Measurements from ENCODE around the gene DTD1.

DTD1 gene

GRCh38 chr20:18748987-18749386 lies 161.1 kb downstream of the DTD1 start:
- Histone ChIP-seq H3K27me3 (ENCODE audit: control insufficient read depth, low read length) (no peaks in the 10 kb centered on the region), H3K9me3 (ENCODE audit: control insufficient read depth, insufficient read depth, low read length) (no peaks in the 10 kb centered on the region), H3K27ac (ENCODE audit: low read depth, low read length) (no peak overlapping the region), H4K20me1 (ENCODE audit: control insufficient read depth, insufficient read depth, low read depth, low read length) (no peaks in the 10 kb centered on the region), H3K4me2 (ENCODE audit: low read length) (no peak overlapping the region), H3K79me2 (ENCODE audit: control insufficient read depth, low read length) (no peaks in the 10 kb centered on the region), H3K4me3 (ENCODE audit: low read length) (no peak overlapping the region), H3F3A (ENCODE audit: control insufficient read depth, insufficient read depth) (no peaks in the 10 kb centered on the region), H3K9me2 (replicated peaks; ENCODE audit: control insufficient read depth, low read length) (no peaks in the 10 kb centered on the region), H3K36me3 (ENCODE audit: control insufficient read depth, low read length) (no peaks in the 10 kb centered on the region), H3K4me1 (ENCODE audit: control insufficient read depth, low read length) (no peaks in the 10 kb centered on the region)
- TF ChIP-seq EZH2phosphoT487 (IDR thresholded peaks at IDR 0.05; ENCODE audit: borderline replicate concordance, low read length) = no peak
- no peak for TF ChIP-seq CTCF (IDR thresholded peaks at IDR 0.05; ENCODE audit: low read depth, low read length, poor library complexity, severe bottlenecking)

- Histone ChIP-seq H3F3A (ENCODE audit: control insufficient read depth, insufficient read depth) (no peaks in the 10 kb centered on the region), H3K79me2 (ENCODE audit: control insufficient read depth, low read length) (no peaks in the 10 kb centered on the region), H3K4me1 (ENCODE audit: control insufficient read depth, low read length) (no peaks in the 10 kb centered on the region), H3K4me3 (ENCODE audit: low read length) (no peak overlapping the region), H3K9me3 (ENCODE audit: control insufficient read depth, insufficient read depth, low read length) (no peaks in the 10 kb centered on the region), H3K27me3 (ENCODE audit: control insufficient read depth, low read length) (no peaks in the 10 kb centered on the region), H4K20me1 (ENCODE audit: control insufficient read depth, insufficient read depth, low read depth, low read length) (no peaks in the 10 kb centered on the region), H3K27ac (ENCODE audit: low read depth, low read length) (no peak overlapping the region), H3K9me2 (replicated peaks; ENCODE audit: control insufficient read depth, low read length) (no peaks in the 10 kb centered on the region), H3K4me2 (ENCODE audit: low read length) (no peak overlapping the region), H3K36me3 (ENCODE audit: control insufficient read depth, low read length) (no peaks in the 10 kb centered on the region)
- TF ChIP-seq CTCF (IDR thresholded peaks at IDR 0.05; ENCODE audit: low read depth, low read length, poor library complexity, severe bottlenecking) = no peak
- TF ChIP-seq EZH2phosphoT487 (IDR thresholded peaks at IDR 0.05; ENCODE audit: borderline replicate concordance, low read length) = no peak
Measured at GRCh38 chr20:18749528-18749927, 161.7 kb downstream of the DTD1 start.

- Histone ChIP-seq H3F3A (ENCODE audit: control insufficient read depth, insufficient read depth) (no peaks in the 10 kb centered on the region), H3K9me3 (ENCODE audit: control insufficient read depth, insufficient read depth, low read length) (no peaks in the 10 kb centered on the region), H3K4me1 (ENCODE audit: control insufficient read depth, low read length) (no peaks in the 10 kb centered on the region), H3K36me3 (ENCODE audit: control insufficient read depth, low read length) (no peaks in the 10 kb centered on the region), H3K27ac (ENCODE audit: low read depth, low read length) (no peak overlapping the region), H4K20me1 (ENCODE audit: control insufficient read depth, insufficient read depth, low read depth, low read length) (no peaks in the 10 kb centered on the region), H3K4me2 (ENCODE audit: low read length) (no peak overlapping the region), H3K27me3 (ENCODE audit: control insufficient read depth, low read length) (no peaks in the 10 kb centered on the region), H3K79me2 (ENCODE audit: control insufficient read depth, low read length) (no peaks in the 10 kb centered on the region), H3K4me3 (ENCODE audit: low read length) (no peak overlapping the region), H3K9me2 (replicated peaks; ENCODE audit: control insufficient read depth, low read length) (no peaks in the 10 kb centered on the region)
- no peak for TF ChIP-seq CTCF (IDR thresholded peaks at IDR 0.05; ENCODE audit: low read depth, low read length, poor library complexity, severe bottlenecking)
Measured at GRCh38 chr20:18750735-18751134, 162.9 kb downstream of the DTD1 start.

Data from DOHH2 (cell line).